Parathyroid adenoma (tissue), 2 donors: ENCODE results near the gene SMG1.

Experiments used
- H2AFZ ChIP-seq: fragments of 300-600 bp; sonication (generic); one replicate; pipeline ENCODE4 v1.7.0; 2017; ENCODE audit warnings: antibody characterized with exemption, mild to moderate bottlenecking
- H3K27ac ChIP-seq: fragments of 300-600 bp; sonication (generic); one replicate; pipeline ENCODE4 v1.7.0; 2017
- H3K27me3 ChIP-seq: fragments of 300-600 bp; sonication (generic); one replicate; pipeline ENCODE4 v1.7.0; 2017; ENCODE audit warnings: low read length; ENCODE audit not compliant: control insufficient read depth, insufficient read depth
- H3K36me3 ChIP-seq: fragments of 300-600 bp; sonication (generic); one replicate; pipeline ENCODE4 v1.7.0; 2017; ENCODE audit warnings: low read length; ENCODE audit not compliant: control insufficient read depth, insufficient read depth
- H3K4me1 ChIP-seq: fragments of 300-600 bp; sonication (generic); one replicate; pipeline ENCODE4 v1.7.0; 2017; ENCODE audit warnings: control low read depth
- H3K4me2 ChIP-seq: fragments of 300-600 bp; sonication (generic); one replicate; pipeline ENCODE4 v1.7.0; 2017; ENCODE audit warnings: low read length
- H3K4me3 ChIP-seq: fragments of 300-600 bp; sonication (generic); one replicate; pipeline ENCODE4 v1.7.0; 2017; ENCODE audit warnings: low read depth, low read length
- H3K79me2 ChIP-seq: fragments of 300-600 bp; sonication (generic); one replicate; pipeline ENCODE4 v1.7.0; 2017; ENCODE audit warnings: control low read depth
- H3K9ac ChIP-seq: fragments of 300-600 bp; sonication (generic); one replicate; pipeline ENCODE4 v1.7.0; 2017; ENCODE audit warnings: mild to moderate bottlenecking
- H3K9me3 ChIP-seq: fragments of 300-600 bp; sonication (generic); one replicate; pipeline ENCODE4 v1.7.0; 2017; ENCODE audit warnings: low read length; ENCODE audit not compliant: control insufficient read depth
- CTCF ChIP-seq: fragments of 300-600 bp; sonication (generic); IDR thresholded peaks from one replicate; pipeline ENCODE4 v1.7.0; 2017; ENCODE audit warnings: antibody characterized with exemption, mild to moderate bottlenecking
- donor health status: primary hyperparathyroidism.

The SMG1 gene

GRCh38 chr16:18842565-18842964 lies 83.6 kb downstream of the SMG1 start:
- H3K4me2 ChIP-seq, result no peak overlapping the region
- no peaks in the 10 kb centered on the region for H3K4me1 ChIP-seq
- TF ChIP-seq CTCF, result no peak
- H3K36me3 ChIP-seq, result no peaks in the 10 kb centered on the region
- no peaks in the 10 kb centered on the region for H3K27me3 ChIP-seq
- no peak overlapping the region for H3K9ac ChIP-seq
- H3K27ac ChIP-seq, result no peak overlapping the region
- no peak overlapping the region for H2AFZ ChIP-seq
- no peaks in the 10 kb centered on the region for H3K9me3 ChIP-seq
- no peak overlapping the region for H3K4me3 ChIP-seq
- no peaks in the 10 kb centered on the region for H3K79me2 ChIP-seq

GRCh38 chr16:18841833-18842525 lies 84.2 kb downstream of the SMG1 start:
- no peaks in the 10 kb centered on the region for H3K9me3 ChIP-seq
- no peak overlapping the region for H3K27ac ChIP-seq
- no peaks in the 10 kb centered on the region for H3K79me2 ChIP-seq
- H3K9ac ChIP-seq, result no peak overlapping the region
- H2AFZ ChIP-seq, result no peak overlapping the region
- no peak overlapping the region for H3K4me2 ChIP-seq
- no peak overlapping the region for H3K4me3 ChIP-seq
- no peak for TF ChIP-seq CTCF
- H3K4me1 ChIP-seq, result no peaks in the 10 kb centered on the region
- no peaks in the 10 kb centered on the region for H3K27me3 ChIP-seq
- H3K36me3 ChIP-seq, result no peaks in the 10 kb centered on the region

DNA sequence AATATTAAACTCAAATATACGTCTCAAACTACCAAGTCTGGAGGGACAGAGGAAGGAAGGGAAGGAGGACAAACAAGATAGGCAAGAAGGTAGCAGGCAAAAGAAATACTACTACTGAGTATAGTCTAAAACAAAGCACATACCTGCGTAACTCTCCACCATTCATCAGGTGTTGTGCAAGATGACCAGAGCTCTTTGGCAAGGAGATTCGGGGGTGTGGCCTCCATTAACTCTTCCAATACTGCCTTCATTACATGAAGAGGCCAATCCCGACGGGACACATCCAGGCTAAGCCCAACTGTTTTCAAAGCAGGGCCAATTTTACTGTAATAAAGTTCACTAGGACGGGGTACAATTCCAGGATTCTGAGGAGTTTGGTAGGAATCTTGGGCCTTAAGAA lies 86.7 kb downstream of the SMG1 start:
- no peak overlapping the region for H3K4me2 ChIP-seq
- H3K27ac ChIP-seq, result no peak overlapping the region
- no peak overlapping the region for H3K4me3 ChIP-seq
- no peaks in the 10 kb centered on the region for H3K27me3 ChIP-seq
- H3K36me3 ChIP-seq, result no peaks in the 10 kb centered on the region
- H3K9ac ChIP-seq, result no peak overlapping the region
- no peaks in the 10 kb centered on the region for H3K4me1 ChIP-seq
- TF ChIP-seq CTCF, result no peak
- H2AFZ ChIP-seq, result no peak overlapping the region
- no peaks in the 10 kb centered on the region for H3K9me3 ChIP-seq
- no peaks in the 10 kb centered on the region for H3K79me2 ChIP-seq

DNA sequence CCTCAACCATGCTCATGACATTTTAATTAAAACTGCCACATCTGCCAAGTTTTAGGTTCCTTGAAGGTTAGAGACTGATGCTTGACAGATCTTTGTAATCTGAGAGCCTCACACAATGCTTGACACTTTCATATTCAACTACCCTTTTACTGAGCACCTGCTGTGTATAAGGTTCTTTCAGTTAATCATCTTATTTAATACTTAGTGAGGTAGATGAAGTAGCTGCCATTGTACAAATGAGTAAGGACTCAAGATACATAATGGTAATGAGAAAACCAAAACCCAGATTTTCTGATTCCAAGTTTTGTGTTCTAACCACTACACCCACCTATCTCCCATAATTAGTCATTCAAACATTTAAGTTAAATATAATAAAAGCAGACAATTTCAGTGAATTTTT lies 89.5 kb downstream of the SMG1 start:
- no peaks in the 10 kb centered on the region for H3K9me3 ChIP-seq
- no peaks in the 10 kb centered on the region for H3K4me1 ChIP-seq
- no peak overlapping the region for H3K4me3 ChIP-seq
- H3K4me2 ChIP-seq, result no peak overlapping the region
- H3K9ac ChIP-seq, result no peak overlapping the region
- TF ChIP-seq CTCF, result no peak
- no peaks in the 10 kb centered on the region for H3K27me3 ChIP-seq
- H3K27ac ChIP-seq, result no peak overlapping the region
- no peaks in the 10 kb centered on the region for H3K36me3 ChIP-seq
- H3K79me2 ChIP-seq, result no peaks in the 10 kb centered on the region
- no peak overlapping the region for H2AFZ ChIP-seq

DNA sequence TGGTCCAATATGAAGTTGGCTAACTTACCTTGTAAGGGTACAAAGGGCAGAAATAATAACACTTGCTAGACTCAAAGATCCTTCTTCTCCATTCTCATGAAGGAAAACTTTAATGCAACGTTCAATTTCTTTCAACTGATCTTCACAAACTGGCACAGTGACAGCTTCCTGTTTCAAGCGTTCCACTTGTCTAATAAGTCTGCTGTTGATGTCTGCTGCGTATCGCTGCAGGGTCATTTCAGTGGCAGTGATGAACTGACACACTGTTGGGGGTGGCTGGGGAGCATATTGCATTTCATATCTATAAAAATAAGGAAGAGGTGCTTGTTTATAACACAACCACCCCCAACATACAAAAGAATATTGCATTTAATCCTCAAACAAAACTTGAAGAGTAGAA lies 91.3 kb downstream of the SMG1 start:
- no peak overlapping the region for H3K4me3 ChIP-seq
- H3K27ac ChIP-seq, result no peak overlapping the region
- H3K79me2 ChIP-seq, result no peaks in the 10 kb centered on the region

More for the DNA sequence above, 91.3 kb downstream of the SMG1 start:
- H3K27me3 ChIP-seq, result no peaks in the 10 kb centered on the region
- no peak overlapping the region for H2AFZ ChIP-seq
- H3K9ac ChIP-seq, result no peak overlapping the region
- no peak for TF ChIP-seq CTCF
- H3K4me1 ChIP-seq, result no peaks in the 10 kb centered on the region
- no peaks in the 10 kb centered on the region for H3K9me3 ChIP-seq
- H3K4me2 ChIP-seq, result no peak overlapping the region
- H3K36me3 ChIP-seq, result no peaks in the 10 kb centered on the region
